Type B pancreatic cell (in vitro differentiated cells): ENCODE results near the gene TMEM229B. TPM values are rescaled to one million over a fixed set of nuclear protein-coding genes. Genes with fewer than 3 reads are reported as not detected.

ENCODE experiments used
- DNase-seq: peaks from one replicate; pipeline ENCODE4 v3.0.0; 2021; ENCODE audit warnings: mixed read lengths; ENCODE audit not compliant: unreplicated experiment; ENCODE audit errors: extremely low spot score
- H3K27ac Mint-ChIP-seq: 2 replicates; pipeline ENCODE4 v1.8.0; 2021; ENCODE audit warnings: mild to moderate bottlenecking, mixed read lengths
- H3K27me3 Mint-ChIP-seq: 2 replicates; pipeline ENCODE4 v1.8.0; 2021; ENCODE audit warnings: mixed read lengths
- H3K36me3 Mint-ChIP-seq: 2 replicates; pipeline ENCODE4 v1.8.0; 2021; ENCODE audit warnings: mixed read lengths
- H3K4me1 Mint-ChIP-seq: one replicate; pipeline ENCODE4 v1.8.0; 2021; ENCODE audit warnings: mixed read lengths; ENCODE audit not compliant: unreplicated experiment
- H3K4me3 Mint-ChIP-seq: 2 replicates; pipeline ENCODE4 v1.8.0; 2021; ENCODE audit warnings: mild to moderate bottlenecking, mixed read lengths
- H3K9me3 Mint-ChIP-seq: 2 replicates; pipeline ENCODE4 v1.8.0; 2021; ENCODE audit warnings: mixed read lengths
- CTCF ChIP-seq: fragments of 200-600 bp; sonication (generic); conservative IDR thresholded peaks from 2 replicates; pipeline ENCODE4 v1.5.0; 2021; ENCODE audit warnings: antibody characterized with exemption, mild to moderate bottlenecking
- total RNA-seq: library from RNA; stranded (reverse); gene quantifications from 2 replicates; pipeline ENCODE4 v1.2.1, GENCODE V29; 2021; ENCODE audit warnings: low replicate concordance

Gene TMEM229B
- total RNA-seq, 1 donor from 2014 or later = 2.1 TPM

GRCh38 chr14:67461996-67462395, 26.5 kb downstream of the TMEM229B start:
- Mint-ChIP-seq H3K4me1 (peaks cover 8% of the 10 kb centered on the region), H3K27ac (peak overlapping the region; percentile 55), H3K4me3 (no peak overlapping the region), H3K36me3 (no peaks in the 10 kb centered on the region), H3K27me3 (peaks cover 23% of the 10 kb centered on the region), H3K9me3 (no peaks in the 10 kb centered on the region)
- DNase-seq = no peak
- no peak for TF ChIP-seq CTCF

GRCh38 chr14:67461341-67461985, 27.1 kb downstream of the TMEM229B start:
- Mint-ChIP-seq H3K4me1 (peaks cover 8% of the 10 kb centered on the region), H3K27ac (peak overlapping the region; percentile 55), H3K9me3 (no peaks in the 10 kb centered on the region), H3K4me3 (no peak overlapping the region), H3K27me3 (peaks cover 23% of the 10 kb centered on the region), H3K36me3 (no peaks in the 10 kb centered on the region)
- no peak for TF ChIP-seq CTCF
- no peak for DNase-seq

GRCh38 chr14:67459336-67459735, 29.2 kb downstream of the TMEM229B start:
- peaks cover 8% of the 10 kb centered on the region for H3K4me1 Mint-ChIP-seq
- H3K4me3 Mint-ChIP-seq = no peak overlapping the region
- no peaks in the 10 kb centered on the region for H3K9me3 Mint-ChIP-seq
- peaks cover 9% of the 10 kb centered on the region for H3K27me3 Mint-ChIP-seq
- DNase-seq = no peak
- no peaks in the 10 kb centered on the region for H3K36me3 Mint-ChIP-seq
- H3K27ac Mint-ChIP-seq = no peak overlapping the region
- no peak for TF ChIP-seq CTCF

- no peak overlapping the region for H3K4me3 Mint-ChIP-seq
- H3K27me3 Mint-ChIP-seq = peaks cover 9% of the 10 kb centered on the region
- peaks cover 8% of the 10 kb centered on the region for H3K4me1 Mint-ChIP-seq
- no peaks in the 10 kb centered on the region for H3K9me3 Mint-ChIP-seq
- H3K36me3 Mint-ChIP-seq = no peaks in the 10 kb centered on the region
- no peak for TF ChIP-seq CTCF
- DNase-seq = no peak
- no peak overlapping the region for H3K27ac Mint-ChIP-seq
Observed at GRCh38 chr14:67457782-67458181, 30.7 kb downstream of the TMEM229B start.

- Mint-ChIP-seq H3K36me3 (no peaks in the 10 kb centered on the region), H3K4me1 (peaks cover 8% of the 10 kb centered on the region), H3K27ac (no peak overlapping the region), H3K4me3 (no peak overlapping the region), H3K9me3 (no peaks in the 10 kb centered on the region), H3K27me3 (peaks cover 9% of the 10 kb centered on the region)
- DNase-seq = no peak
- TF ChIP-seq CTCF = no peak
Observed at GRCh38 chr14:67456732-67457131, 31.8 kb downstream of the TMEM229B start.
